HepG2 (cell line): ENCODE measurements around the gene IQCK.

ENCODE experiments used
- ELK4 ChIP-seq: sonication (generic); formaldehyde crosslinking; IDR thresholded peaks from 2 replicates; pipeline ENCODE4 v1.9.0; 2021; ENCODE audit warnings: missing genetic modification reagents, borderline replicate concordance
- MAFG ChIP-seq: sonication (generic); formaldehyde crosslinking; IDR thresholded peaks from 2 replicates; pipeline ENCODE4 v1.5.1; 2020; ENCODE audit warnings: mild to moderate bottlenecking, missing genetic modification reagents
- MIXL1 ChIP-seq: IDR thresholded peaks from 2 replicates; pipeline ENCODE4 v1.6.1; 2016
- NFIC ChIP-seq: IDR thresholded peaks from 2 replicates; pipeline ENCODE4 v1.6.1; 2012; ENCODE audit warnings: mild to moderate bottlenecking, low read length, inconsistent platforms
- PBX3 ChIP-seq: sonication (generic); formaldehyde crosslinking; IDR thresholded peaks from 2 replicates; pipeline ENCODE4 v1.8.1; 2023; ENCODE audit warnings: missing genetic modification reagents, inconsistent platforms, borderline replicate concordance
- PRDM10 ChIP-seq: sonication (generic); formaldehyde crosslinking; IDR thresholded peaks from 2 replicates; pipeline ENCODE4 v1.4.0; 2020; ENCODE audit warnings: low read depth, missing genetic modification reagents
- RNF2 ChIP-seq: fragments of 450-650 bp; conservative IDR thresholded peaks from 2 replicates; pipeline ENCODE4 v1.6.1; 2016; ENCODE audit warnings: low read depth
- U2AF1 ChIP-seq: fragments of 200-400 bp; formaldehyde crosslinking; optimal IDR thresholded peaks from 2 replicates; pipeline ENCODE3; 2017; ENCODE audit warnings: mild to moderate bottlenecking, low read depth, low read length
- ZBTB37 ChIP-seq: sonication (generic); formaldehyde crosslinking; IDR thresholded peaks from 2 replicates; pipeline ENCODE4 v1.4.0; 2020; ENCODE audit warnings: mild to moderate bottlenecking, missing genetic modification reagents
- ZFP36 ChIP-seq: fragments of 150-350 bp; IDR thresholded peaks from 2 replicates; pipeline ENCODE4 v1.6.1; 2018; ENCODE audit warnings: borderline replicate concordance, low read length, low read depth; ENCODE audit not compliant: partially characterized antibody
- ZNF263 ChIP-seq: sonication (generic); formaldehyde crosslinking; IDR thresholded peaks from 2 replicates; pipeline ENCODE4 v1.4.0; 2020; ENCODE audit warnings: missing genetic modification reagents
- ZNF362 ChIP-seq: sonication (generic); formaldehyde crosslinking; IDR thresholded peaks from 2 replicates; pipeline ENCODE4 v1.4.0; 2020; ENCODE audit warnings: missing genetic modification reagents, mild to moderate bottlenecking, borderline replicate concordance

- TF ChIP-seq ELK4 (CRISPR knock-in tag) (no peak), U2AF1 (no peak), MAFG (CRISPR knock-in tag) (no peak), RNF2 (no peak), PRDM10 (CRISPR knock-in tag) (no peak), ZBTB37 (no peak), MIXL1 (CRISPR knock-in tag) (no peak), NFIC (no peak), ZFP36 (no peak), PBX3 (CRISPR knock-in tag) (no peak), ZNF362 (CRISPR knock-in tag) (no peak), ZNF263 (CRISPR knock-in tag) (no peak)
Measured at GRCh38 chr16:19785081-19785480, 67.0 kb downstream of the IQCK start.
